ENCODE data around the gene ARL6IP5. TPM values are rescaled to one million over a fixed set of nuclear protein-coding genes. Genes with fewer than 3 reads are reported as not detected.

The ARL6IP5 gene
- total and polyA plus RNA-seq, 2 donors (not counting 3 experiments of a cell fraction or from before 2014, with no cell fraction given): 96.9 to 116 TPM

GRCh38 chr3:69097407-69098086, 12.8 kb downstream of the ARL6IP5 start:
- POLR2A ChIA-PET: interaction anchor here (0.7 kb wide), 1 partner anchor 85 kb away, joined by 3 read pairs; no protein-coding TSS in a partner anchor
- H3K36me3 ChIP-seq (ENCODE audit: control insufficient read depth in 2 of 2, extremely low read depth in 1 of 2, insufficient read depth in 2 of 2, low read length in 2 of 2): peaks cover 4 to 12% of the 10 kb centered on the region in 2 experiments
- H3K9ac ChIP-seq (replicated peaks; ENCODE audit: extremely low read depth, insufficient read depth, low read length): no peak overlapping the region
- no peak overlapping the region for H3K4me2 ChIP-seq (ENCODE audit: insufficient read depth, low read length)
- no peaks in the 10 kb centered on the region for H4K20me1 ChIP-seq (replicated peaks; ENCODE audit: control insufficient read depth, extremely low read depth, insufficient read depth, low read length)
- no TSS peak for BruUV-seq (replicated peaks)
- H3K9me3 ChIP-seq (replicated peaks; ENCODE audit: control insufficient read depth, insufficient read depth, low read length): no peaks in the 10 kb centered on the region
- dilution Hi-C loops (cut with MboI; ENCODE audit: extremely low pct_ligation_motif_present, low sequenced_read_pairs) (no loop called here), intact Hi-C loops (cut with micrococcal nuclease) (no loop called here)
- no peaks in the 10 kb centered on the region for H3K27me3 ChIP-seq (ENCODE audit: control insufficient read depth in 2 of 2, insufficient read depth in 2 of 2, low read length in 2 of 2)
- no peak overlapping the region for H3K27ac ChIP-seq (ENCODE audit: insufficient read depth, low read depth, low read length)
- FAIRE-seq (no peak), DNase-seq (ENCODE audit: low read depth, low spot score) (no peak)
- H3K4me3 ChIP-seq (replicated peaks in 1 of 3; ENCODE audit: insufficient read depth in 1 of 3, low read depth in 1 of 3, low read length in 3 of 3): no peak overlapping the region
- CTCF ChIA-PET: interaction anchor here (1.1 kb wide), 1 partner anchor 24 kb away, joined by 3 read pairs; no protein-coding TSS in a partner anchor
- peaks cover 16% of the 10 kb centered on the region for H3K4me1 ChIP-seq (ENCODE audit: control insufficient read depth, extremely low read depth, insufficient read depth, low read length)
- H3K9me1 ChIP-seq (replicated peaks; ENCODE audit: control insufficient read depth, extremely low read depth, insufficient read depth, low read length): no peaks in the 10 kb centered on the region
- TF ChIP-seq CTCF (IDR thresholded peaks at IDR 0.05; ENCODE audit: extremely low read depth in 1 of 2, insufficient read depth in 1 of 2, low read depth in 1 of 2, low read length in 2 of 2): no peak
- TF ChIP-seq JUN (IDR thresholded peaks at IDR 0.05; ENCODE audit: borderline replicate concordance, insufficient read depth, insufficient read length, low read depth): no peak
- no peak for TF ChIP-seq GATA2 (IDR thresholded peaks at IDR 0.05; ENCODE audit: insufficient read depth, insufficient read length, low read depth, low read length)
- peaks cover 60% of the 10 kb centered on the region for H3K79me2 ChIP-seq (ENCODE audit: control insufficient read depth, insufficient read depth, low read length)
- H2AFZ ChIP-seq (ENCODE audit: low read depth, low read length): no peak overlapping the region

- no peak overlapping the region for H2AFZ ChIP-seq (ENCODE audit: low read depth, low read length)
- H3K4me2 ChIP-seq (ENCODE audit: insufficient read depth, low read length): no peak overlapping the region
- no peaks in the 10 kb centered on the region for H3K27me3 ChIP-seq (ENCODE audit: control insufficient read depth in 2 of 2, insufficient read depth in 2 of 2, low read length in 2 of 2)
- CTCF ChIA-PET: interaction anchor here (1.0 to 4.4 kb wide), 4 partner anchors 9 to 205 kb away, joined by 3 to 26 read pairs (median 4); no protein-coding TSS in a partner anchor
- POLR2A ChIA-PET: no interaction called here
- peaks cover 41% of the 10 kb centered on the region for H3K79me2 ChIP-seq (ENCODE audit: control insufficient read depth, insufficient read depth, low read length)
- H4K20me1 ChIP-seq (replicated peaks; ENCODE audit: control insufficient read depth, extremely low read depth, insufficient read depth, low read length): no peaks in the 10 kb centered on the region
- no TSS peak for BruUV-seq (replicated peaks)
- FAIRE-seq (no peak), DNase-seq (ENCODE audit: low read depth, low spot score) (no peak)
- no peak overlapping the region for H3K9ac ChIP-seq (replicated peaks; ENCODE audit: extremely low read depth, insufficient read depth, low read length)
- peaks cover 11 to 14% of the 10 kb centered on the region in 2 experiments for H3K36me3 ChIP-seq (ENCODE audit: control insufficient read depth in 2 of 2, extremely low read depth in 1 of 2, insufficient read depth in 2 of 2, low read length in 2 of 2)
- dilution Hi-C loops (cut with MboI; ENCODE audit: extremely low pct_ligation_motif_present, low sequenced_read_pairs): no loop called here
- no peak overlapping the region for H3K4me3 ChIP-seq (replicated peaks in 1 of 3; ENCODE audit: insufficient read depth in 1 of 3, low read depth in 1 of 3, low read length in 3 of 3)
- H3K27ac ChIP-seq (ENCODE audit: insufficient read depth, low read depth, low read length): no peak overlapping the region
- TF ChIP-seq JUN (IDR thresholded peaks at IDR 0.05; ENCODE audit: borderline replicate concordance, insufficient read depth, insufficient read length, low read depth) (no peak), POLR2AphosphoS5 (IDR thresholded peaks at IDR 0.05; ENCODE audit: insufficient read depth, low read depth, low read length) (no peak), EZH2 (IDR thresholded peaks at IDR 0.05; ENCODE audit: borderline replicate concordance, low read depth, low read length, severe bottlenecking) (no peak), MYC (IDR thresholded peaks at IDR 0.05; ENCODE audit: low read depth, low read length) (no peak), CTCF (IDR thresholded peaks at IDR 0.05; ENCODE audit: extremely low read depth in 1 of 2, insufficient read depth in 1 of 2, low read depth in 1 of 2, low read length in 2 of 2) (no peak), FOS (IDR thresholded peaks at IDR 0.05; ENCODE audit: borderline replicate concordance, insufficient read depth, low read length) (no peak), GATA2 (IDR thresholded peaks at IDR 0.05; ENCODE audit: insufficient read depth, insufficient read length, low read depth, low read length) (no peak), POLR2A (IDR thresholded peaks at IDR 0.05; ENCODE audit: low read depth, low read length) (no peak), MAX (IDR thresholded peaks at IDR 0.05; ENCODE audit: insufficient read depth, insufficient read length) (no peak)
- H3K4me1 ChIP-seq (ENCODE audit: control insufficient read depth, extremely low read depth, insufficient read depth, low read length): peaks cover 6% of the 10 kb centered on the region
- H3K9me1 ChIP-seq (replicated peaks; ENCODE audit: control insufficient read depth, extremely low read depth, insufficient read depth, low read length): no peaks in the 10 kb centered on the region
- H3K9me3 ChIP-seq (replicated peaks; ENCODE audit: control insufficient read depth, insufficient read depth, low read length): no peaks in the 10 kb centered on the region
- intact Hi-C loops (cut with micrococcal nuclease): no loop called here
Observed at GRCh38 chr3:69099576-69099975, 14.8 kb downstream of the ARL6IP5 start.
